Activated naive CD4-positive, alpha-beta T cell treated with anti-CD3 and anti-CD28 coated beads, Interleukin-2, amount 50 U/mL, for 16 hours (primary cell): ENCODE results near the gene ARID1B.

Source experiments
- DNase-seq: peaks from one replicate; pipeline ENCODE4 v3.0.0-alpha.2; 2020

ARID1B gene

DNA sequence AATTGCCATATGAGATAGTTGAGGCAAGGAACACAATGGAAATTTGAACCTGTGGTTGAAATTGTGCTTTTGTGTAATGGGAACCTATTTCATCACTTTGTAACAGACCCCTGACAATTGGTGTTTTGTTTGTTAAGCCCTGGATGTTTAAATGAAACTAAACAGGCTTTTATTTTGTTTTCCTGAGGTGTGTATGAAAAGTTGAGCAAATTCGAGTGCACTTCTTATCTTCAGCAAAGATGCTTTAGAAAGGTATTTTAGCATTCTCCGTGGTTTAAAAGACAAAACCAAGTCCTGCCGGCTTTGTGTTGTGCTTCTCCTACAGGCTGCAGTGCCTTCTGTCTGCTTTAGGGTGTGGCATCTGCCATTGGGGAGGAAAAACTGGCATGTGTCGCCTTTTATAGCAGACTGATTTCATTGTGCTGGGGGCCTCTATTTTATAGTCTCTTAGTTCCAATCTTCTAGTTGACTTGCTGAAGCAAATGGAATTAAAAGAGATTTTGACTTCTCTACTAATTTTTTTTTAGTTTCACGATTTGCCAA is 2.2 kb upstream of the ARID1B start:
- DNase-seq = no peak

DNA sequence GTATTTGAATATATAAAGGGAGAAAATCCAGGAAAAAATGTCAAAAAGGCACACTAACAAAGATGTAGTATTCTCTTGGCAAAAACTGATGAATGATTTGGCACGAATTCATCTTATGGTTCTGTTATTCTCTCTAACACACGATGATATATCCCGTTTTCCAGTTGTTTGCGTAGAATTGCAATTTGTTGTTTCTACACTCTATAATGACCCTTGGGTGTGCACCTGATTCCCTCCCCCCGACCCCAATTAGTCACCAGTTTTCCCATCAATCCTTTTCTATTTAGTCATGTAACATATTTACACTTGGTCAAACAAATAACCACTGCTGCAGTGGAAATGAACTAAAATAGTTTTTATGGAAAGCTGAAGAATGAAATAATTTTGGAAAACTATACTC is 1.5 kb upstream of the ARID1B start:
- DNase-seq = no peak

DNA sequence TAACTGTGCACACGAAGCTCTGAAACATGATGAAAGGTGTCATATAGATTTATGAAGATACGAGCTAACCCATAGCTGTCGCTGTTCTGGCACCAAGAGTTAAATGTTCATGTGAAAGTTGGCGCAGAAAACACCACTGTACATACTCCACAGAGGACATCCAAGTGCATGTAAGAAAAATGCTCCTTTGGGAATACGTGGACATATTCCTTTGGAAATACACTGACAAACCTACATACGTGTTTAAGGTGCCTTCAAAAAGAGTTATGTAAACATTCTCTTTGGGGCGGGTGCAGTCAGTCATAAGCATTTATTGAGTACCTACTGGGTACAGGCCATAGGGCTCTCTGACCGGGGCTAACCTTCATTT is 723 bp upstream of the ARID1B start:
- DNase-seq = no peak

DNA sequence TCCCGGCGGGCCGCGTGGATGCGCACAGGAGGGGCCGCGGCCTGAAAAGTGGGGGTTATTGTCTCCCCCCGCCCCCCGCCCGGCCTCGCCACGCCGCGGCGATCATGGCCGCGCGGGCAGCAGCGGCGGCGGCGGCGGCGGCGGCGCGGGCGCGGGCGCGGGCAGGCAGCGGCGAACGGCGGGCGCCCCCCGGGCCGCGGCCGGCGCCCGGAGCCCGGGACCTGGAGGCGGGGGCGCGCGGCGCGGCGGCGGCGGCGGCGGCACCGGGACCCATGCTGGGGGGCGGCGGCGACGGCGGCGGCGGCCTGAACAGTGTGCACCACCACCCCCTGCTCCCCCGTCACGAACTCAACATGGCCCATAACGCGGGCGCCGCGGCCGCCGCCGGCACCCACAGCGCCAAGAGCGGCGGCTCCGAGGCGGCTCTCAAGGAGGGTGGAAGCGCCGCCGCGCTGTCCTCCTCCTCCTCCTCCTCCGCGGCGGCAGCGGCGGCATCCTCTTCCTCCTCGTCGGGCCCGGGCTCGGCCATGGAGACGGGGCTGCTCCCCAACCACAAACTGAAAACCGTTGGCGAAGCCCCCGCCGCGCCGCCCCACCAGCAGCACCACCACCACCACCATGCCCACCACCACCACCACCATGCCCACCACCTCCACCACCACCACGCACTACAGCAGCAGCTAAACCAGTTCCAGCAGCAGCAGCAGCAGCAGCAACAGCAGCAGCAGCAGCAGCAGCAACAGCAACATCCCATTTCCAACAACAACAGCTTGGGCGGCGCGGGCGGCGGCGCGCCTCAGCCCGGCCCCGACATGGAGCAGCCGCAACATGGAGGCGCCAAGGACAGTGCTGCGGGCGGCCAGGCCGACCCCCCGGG is 637 bp downstream of the ARID1B start:
- peak; percentile 70 for DNase-seq

DNA sequence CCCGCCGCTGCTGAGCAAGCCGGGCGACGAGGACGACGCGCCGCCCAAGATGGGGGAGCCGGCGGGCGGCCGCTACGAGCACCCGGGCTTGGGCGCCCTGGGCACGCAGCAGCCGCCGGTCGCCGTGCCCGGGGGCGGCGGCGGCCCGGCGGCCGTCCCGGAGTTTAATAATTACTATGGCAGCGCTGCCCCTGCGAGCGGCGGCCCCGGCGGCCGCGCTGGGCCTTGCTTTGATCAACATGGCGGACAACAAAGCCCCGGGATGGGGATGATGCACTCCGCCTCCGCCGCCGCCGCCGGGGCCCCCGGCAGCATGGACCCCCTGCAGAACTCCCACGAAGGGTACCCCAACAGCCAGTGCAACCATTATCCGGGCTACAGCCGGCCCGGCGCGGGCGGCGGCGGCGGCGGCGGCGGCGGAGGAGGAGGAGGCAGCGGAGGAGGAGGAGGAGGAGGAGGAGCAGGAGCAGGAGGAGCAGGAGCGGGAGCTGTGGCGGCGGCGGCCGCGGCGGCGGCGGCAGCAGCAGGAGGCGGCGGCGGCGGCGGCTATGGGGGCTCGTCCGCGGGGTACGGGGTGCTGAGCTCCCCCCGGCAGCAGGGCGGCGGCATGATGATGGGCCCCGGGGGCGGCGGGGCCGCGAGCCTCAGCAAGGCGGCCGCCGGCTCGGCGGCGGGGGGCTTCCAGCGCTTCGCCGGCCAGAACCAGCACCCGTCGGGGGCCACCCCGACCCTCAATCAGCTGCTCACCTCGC is 1.5 kb downstream of the ARID1B start:
- DNase-seq = peak; percentile 60

DNA sequence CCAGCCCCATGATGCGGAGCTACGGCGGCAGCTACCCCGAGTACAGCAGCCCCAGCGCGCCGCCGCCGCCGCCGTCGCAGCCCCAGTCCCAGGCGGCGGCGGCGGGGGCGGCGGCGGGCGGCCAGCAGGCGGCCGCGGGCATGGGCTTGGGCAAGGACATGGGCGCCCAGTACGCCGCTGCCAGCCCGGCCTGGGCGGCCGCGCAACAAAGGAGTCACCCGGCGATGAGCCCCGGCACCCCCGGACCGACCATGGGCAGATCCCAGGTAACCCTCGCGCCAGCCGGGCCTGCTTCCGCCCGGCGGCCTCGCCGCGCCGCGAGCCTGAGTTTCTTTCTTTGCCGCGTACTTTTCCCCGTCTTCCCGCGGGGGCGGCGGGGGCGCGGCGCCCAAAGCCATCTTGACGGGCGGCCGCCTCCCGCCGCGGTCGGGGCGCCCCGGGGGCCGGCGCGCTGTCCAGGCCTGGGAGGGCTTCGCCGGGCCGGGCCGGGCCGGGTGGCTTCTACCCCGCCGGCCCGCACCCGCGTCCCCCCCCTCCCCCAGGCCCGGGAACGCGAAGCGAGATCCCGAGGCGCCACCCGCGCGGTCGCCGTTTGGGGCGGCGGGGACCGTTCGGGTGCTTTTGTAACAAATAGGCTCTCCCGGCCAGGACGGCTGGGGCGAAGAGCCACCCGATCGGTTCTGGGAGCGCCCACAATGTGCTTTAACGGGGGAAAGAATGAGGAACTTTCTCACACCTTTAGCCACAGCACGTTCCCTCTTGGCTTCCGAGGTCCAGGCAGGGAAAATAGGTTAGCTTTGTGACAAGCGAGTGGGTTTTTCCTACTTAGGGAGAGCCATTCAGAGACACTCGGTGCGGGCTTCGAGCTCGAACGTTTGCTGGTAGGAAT is 2.3 kb downstream of the ARID1B start:
- DNase-seq = peak; percentile 59

DNA sequence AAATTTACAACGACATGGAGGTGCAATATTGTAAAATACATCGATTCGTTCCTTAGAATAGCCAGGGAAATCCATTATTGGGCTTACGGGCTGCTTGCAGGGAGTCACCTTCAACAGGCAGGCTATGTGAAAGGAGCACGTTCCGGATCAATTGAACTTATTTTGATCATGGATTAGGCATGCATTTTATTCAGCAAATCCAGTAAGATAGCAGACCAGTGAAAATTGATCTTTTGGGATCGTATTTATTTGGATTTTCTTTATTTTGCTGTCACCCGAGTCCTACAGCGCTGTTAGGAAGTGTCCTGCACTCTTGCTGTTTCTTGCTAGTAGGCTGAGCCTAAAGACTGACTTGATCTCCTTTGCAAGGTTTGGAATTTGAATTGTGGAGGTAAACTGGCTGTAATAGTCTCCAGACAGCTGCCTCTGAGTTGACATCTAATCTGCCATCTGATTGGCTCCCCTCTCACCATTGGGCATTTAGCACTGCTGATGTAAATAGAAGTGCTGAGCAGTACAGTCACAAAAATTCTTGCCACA is 3.0 kb downstream of the ARID1B start:
- peak; percentile 27 for DNase-seq

DNA sequence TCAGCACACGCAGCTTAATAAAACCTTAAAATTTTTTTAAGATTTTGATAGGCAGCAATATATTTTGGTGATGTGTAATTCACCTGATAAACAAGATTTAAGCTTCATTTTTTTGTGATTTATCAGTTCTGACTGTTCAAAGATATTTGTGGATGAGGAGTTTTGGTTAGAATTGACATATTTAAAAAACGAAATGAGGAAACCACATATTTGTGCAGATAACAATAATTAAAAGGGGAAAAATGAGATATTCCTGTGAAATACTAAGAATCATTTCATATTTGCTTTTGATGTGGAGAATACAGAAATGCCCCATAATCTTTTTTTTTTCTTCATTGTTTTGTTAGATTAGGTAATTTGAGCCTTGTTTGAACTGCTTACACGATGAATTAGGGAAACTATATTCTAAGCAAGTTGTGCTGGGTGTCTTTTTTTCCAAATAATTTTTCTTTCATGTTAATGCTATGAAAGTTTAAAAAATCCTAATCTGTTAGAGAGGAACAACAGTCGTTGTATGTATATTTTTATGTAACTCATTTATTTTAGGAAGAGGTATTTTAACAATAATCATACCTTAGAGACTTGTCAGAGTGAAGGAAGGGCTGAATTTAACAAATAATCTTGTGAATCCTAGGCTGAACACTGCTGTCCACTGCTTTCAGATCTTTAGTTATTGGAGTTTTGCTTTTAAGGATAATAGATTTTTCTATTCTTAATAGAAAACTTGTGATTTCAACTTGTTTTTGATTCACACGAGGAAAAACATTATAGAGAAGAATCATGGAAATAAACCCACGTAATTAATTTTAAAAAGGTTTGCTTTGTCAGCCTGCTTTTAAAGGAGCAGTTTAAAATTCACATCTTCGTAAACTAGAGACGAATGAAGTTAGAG is 4.0 kb downstream of the ARID1B start:
- no peak for DNase-seq

DNA sequence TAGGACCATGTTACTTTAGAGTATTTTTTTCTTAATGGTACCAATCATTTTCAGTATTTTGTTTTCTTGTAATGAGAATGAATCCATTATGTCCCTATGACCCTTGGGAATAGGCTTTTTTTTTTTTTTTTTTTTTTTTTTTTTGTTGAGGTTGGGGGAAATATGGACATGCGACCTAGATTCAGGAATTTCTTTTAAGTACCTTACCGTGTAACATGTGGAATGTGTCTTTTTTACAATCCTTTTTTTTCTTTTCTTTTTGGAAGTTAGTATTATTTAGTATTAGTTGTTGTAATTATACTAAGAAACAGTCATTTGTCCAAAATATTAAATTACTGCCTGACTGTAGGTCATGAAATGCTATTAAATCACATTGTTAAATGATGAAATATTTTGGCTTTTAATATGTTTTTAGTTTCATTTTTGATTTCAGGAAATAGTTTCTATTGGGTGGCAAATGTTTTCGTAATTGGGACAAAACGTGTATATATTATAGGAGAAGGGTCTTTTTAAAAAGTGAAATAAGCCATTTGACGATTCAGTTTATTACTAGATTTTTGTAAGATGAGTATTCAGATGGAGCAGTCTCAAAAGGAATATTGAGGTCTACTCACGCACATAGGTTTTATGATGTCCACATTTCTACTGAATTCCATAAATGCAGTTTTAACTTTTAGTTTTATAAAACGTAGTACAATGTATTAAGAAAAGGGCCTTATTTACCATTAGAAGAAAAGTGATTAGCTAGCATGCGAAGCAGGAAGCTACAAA is 4.9 kb downstream of the ARID1B start:
- no peak for DNase-seq

DNA sequence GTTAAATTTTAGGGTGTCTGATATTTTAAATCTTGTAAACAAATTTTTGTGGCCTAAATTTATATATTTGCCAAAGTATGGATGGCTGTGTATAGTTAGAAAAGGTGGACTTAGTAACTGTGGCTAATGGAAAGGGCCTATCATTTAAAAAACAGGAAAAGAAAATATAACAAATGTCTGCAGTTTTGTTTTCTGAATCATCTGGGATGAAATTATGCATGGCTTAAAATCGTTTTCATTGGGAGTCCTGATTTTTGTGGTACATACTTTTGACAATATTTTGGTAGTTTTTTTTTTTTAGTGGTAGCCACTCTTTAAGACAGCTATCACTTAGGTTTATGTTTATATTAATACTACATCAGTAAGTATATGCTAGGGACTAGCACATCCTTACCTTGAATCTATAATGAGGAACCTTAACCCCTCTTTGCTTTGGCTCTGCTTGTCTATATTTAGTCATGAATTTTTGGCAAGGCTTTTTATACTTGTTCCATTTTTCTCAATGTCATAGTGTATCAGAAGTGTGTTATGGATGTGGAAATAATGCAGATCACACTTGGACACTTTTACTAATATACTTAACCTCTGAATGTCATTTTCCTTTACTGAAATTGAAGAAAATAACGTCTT is 5.6 kb downstream of the ARID1B start:
- no peak for DNase-seq

DNA sequence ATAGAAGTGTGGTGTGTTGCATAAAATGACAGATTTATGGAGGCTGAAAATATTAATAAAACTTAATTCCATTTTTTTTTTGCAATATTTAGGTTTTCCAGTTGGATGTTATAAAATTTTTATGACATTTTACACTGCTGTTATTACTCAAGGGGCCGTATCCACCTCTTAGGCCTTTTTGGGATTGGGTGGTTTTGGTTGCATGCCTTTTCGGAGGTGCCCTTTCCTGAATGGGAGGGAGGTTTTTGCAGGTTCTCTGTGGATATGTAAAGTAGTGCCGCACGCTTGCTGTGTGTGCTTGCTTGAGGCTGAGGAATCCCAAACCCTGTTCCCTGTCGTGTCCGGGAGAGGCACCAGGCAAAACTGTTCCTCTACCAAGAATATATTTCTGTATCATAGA is 6.8 kb downstream of the ARID1B start:
- no peak for DNase-seq

DNA sequence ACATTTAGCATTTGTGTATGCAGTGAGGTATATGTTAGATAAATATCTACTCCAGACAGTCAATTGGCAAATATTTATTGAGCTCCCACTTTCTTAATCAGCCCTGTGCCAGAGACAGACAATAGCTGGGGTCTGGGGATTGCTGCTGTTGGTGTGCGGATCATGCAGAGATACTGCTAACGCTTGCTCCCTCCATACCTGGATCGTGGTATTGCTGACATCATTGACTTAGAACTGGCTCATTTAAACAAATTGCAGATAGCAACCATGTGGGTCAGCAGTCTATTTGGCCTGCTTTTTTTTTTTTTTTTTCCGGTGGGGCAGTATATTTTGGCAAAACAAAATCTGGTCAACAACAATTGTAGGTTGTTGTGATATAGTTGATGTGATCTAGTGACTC is 9.5 kb downstream of the ARID1B start:
- no peak for DNase-seq

DNA sequence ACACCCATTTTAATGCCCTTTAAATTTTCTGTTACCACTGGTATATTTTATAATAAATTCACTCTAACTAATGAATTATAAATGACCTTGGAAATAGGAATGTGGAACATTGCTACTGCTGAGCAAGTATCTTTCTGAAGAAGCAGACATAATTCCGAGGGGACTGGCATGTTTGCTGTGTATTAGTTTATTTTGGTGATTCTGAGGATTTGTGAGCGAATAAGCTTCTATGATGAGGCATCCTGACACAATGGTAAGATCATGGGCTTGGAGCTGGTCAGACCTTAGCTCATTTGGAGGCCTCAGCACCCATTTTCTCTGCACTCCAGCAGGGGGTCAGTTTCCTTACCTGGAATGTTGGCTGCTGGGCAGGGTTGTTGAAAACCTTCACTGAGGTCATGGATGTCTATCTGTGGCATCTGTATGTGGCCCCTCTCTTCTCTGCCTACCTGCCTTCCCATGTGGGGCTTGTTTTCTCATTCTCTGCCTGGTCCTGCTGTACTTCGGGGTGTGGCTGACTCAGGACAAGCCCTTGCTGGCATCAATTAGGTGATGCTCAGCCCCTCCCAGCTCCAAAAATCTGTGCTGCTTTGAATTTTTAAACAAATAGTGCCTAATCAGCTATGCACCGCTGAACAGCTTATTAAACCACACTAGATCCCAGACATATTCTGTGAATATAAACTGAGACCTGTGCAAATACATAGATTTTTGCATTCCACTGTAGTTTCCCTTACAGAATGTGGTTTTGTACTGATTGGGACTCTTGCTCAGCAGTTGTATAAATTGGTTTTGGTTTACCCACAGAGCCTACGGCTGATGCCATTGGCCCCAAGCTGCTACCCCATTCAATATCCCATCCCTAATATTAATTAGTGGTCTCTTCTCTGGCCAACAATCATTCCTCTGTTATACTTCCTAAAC is 10.7 kb downstream of the ARID1B start:
- no peak for DNase-seq

DNA sequence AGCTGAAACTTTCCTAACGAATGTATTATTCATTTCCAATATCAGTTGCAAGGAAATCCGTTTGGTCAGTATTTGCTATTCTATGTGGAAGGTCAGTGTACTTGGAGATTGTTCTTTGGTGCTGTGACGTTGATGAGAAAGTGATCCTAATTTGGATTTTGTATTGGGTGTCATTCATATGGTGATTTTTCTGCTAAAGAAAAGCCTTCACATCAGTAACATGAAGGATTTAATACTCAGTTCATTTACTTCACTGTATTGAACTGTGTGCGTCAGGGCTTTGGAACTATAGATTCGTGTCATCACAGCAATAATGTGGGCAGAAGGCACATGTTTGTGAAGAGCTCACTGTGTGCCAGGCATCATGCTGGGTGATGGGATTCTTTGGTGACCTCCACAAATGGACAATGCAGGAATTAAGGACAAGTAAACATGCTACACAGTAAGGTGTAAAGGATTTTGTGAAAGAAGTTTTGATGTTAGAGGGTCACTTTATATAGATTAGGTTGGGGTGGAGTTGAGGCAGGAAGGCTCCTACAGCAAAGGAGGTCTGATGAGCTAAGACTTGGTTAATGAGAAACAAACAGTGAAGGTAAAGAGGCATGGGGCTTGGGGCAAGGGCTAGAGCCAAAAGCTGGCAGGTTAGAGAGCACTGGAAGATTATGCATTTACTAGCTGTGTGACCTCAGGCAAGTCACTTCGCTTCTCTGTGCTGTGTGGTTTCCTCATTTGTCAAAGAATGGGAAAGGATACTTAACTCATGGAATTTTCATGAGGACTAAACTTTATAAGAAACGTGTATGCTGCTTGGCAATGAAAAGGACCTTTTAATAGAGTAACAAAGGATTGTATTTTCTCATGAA is 12.1 kb downstream of the ARID1B start:
- DNase-seq = no peak

DNA sequence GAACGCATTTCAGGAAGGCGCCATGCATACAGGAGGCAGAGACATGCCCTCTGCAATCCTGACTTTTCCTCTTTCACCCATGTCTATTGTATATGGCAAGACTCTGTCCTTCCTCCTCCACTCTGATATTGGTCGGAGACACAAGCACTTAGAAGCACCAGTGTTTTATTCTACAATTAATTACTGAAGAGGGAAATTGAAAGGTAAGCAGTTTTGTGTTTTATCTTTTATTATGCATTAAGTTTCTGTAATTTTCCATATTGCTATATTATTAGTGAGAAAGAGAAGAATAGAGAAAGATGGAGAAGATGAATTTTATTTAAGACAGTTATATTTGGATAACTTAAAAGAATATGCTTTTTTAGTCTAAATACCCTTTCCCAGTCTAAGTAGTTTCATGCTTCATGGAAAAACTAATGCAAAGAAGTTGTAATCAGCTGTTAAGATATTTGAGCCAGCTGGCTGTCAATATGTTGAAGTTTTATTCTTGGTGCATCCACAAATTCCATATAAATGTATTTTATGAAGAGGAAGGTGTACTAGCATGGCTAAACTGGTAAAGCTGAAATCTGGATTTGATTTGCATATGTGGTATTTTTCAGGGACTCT is 13.6 kb downstream of the ARID1B start:
- no peak for DNase-seq

DNA sequence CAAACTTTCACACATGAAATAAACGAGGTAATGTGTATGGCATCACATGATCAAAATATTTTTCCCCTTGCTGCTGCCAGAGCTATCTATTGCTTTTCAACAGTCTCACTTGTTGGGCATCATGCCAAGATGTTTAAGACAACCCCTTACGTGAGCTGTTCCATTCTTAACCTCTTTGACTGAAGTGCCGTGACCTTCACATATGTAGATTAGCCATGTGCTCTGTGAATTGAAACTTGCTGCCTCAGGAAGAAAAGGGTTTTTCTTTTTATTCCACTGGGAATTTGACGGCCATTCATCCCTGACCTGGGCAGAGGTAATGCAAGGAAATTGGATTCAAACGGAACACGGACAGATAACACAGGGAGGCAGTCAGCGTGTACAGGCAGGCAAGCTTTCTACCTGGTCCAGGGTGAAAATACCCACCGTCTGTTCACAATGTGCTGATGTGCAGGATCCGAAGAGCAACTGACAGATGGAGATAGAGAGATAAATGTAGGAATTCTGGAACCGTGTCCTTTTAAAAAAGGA is 14.2 kb downstream of the ARID1B start:
- no peak for DNase-seq

DNA sequence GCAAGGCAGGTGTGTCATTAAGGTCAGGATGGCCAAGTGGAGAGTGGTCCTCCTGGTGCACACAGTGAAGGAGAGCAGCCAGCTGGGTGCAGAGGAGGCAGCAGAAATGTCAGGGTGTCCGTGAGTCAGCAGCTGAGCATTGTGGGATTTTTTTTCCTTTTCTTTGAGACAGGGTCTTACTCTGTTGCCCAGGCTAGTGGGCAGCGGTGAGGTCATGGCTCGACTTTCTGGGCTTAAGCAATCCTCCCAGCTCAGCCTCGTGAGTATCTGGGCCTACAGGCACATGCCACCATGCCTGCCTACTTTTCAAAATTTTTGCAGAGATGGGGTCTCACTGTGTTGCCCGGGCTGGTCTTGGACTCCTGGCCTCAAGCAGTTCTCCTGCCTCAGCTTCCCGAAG is 16.0 kb downstream of the ARID1B start:
- DNase-seq = no peak
